Measurements from ENCODE around the gene GRK5. TPM values are rescaled to one million over a fixed set of nuclear protein-coding genes. Genes with fewer than 3 reads are reported as not detected.
A peak's percentile ranks its signal among the peaks of the same experiment; 100 is the strongest.
"Not testable (repeated sequence)": the region's sequence is repeated elsewhere in the genome, so short reads cannot be mapped to it uniquely, and the experiment has no call there.

Gene GRK5
- total RNA-seq, 1 donor from 2014 or later, result 68.7 TPM

GRCh38 chr10:119256030-119256429, 48.7 kb downstream of the GRK5 start:
- Histone ChIP-seq H3K4me1 (peaks cover 59% of the 10 kb centered on the region), H3K27ac (peak overlapping the region; percentile 21), H3K9me3 (no peaks in the 10 kb centered on the region), H3K27me3 (ENCODE audit: low read depth) (no peaks in the 10 kb centered on the region), H3K4me3 (no peak overlapping the region), H3K36me3 (no peaks in the 10 kb centered on the region)
- DNase-seq (no peak), ATAC-seq (no peak)
- intact Hi-C loops (cut with DNase I), result loop anchor here (10.0 kb wide), 1 partner anchor 51 kb away; the partner anchor contains the start of gene GRK5
- no peak for TF ChIP-seq CTCF (IDR thresholded peaks at IDR 0.05)

GRCh38 chr10:119256897-119257296, 49.5 kb downstream of the GRK5 start:
- peaks cover 50% of the 10 kb centered on the region for H3K4me1 ChIP-seq
- ATAC-seq (no peak), DNase-seq (no peak)

GRCh38 chr10:119257899-119258419, 50.6 kb downstream of the GRK5 start:
- H3K4me3 ChIP-seq, result no peak overlapping the region
- no peak for DNase-seq
- intact Hi-C loops (cut with DNase I), result loop anchor here (10.0 kb wide), 1 partner anchor 53 kb away; the partner anchor contains the start of gene GRK5
- TF ChIP-seq CTCF (IDR thresholded peaks at IDR 0.05), result no peak
- no peaks in the 10 kb centered on the region for H3K36me3 ChIP-seq
- ATAC-seq, result no peak
- H3K27me3 ChIP-seq (ENCODE audit: low read depth), result no peaks in the 10 kb centered on the region
- H3K9me3 ChIP-seq, result no peaks in the 10 kb centered on the region
- H3K4me1 ChIP-seq, result peaks cover 47% of the 10 kb centered on the region
- no peak overlapping the region for H3K27ac ChIP-seq

More at GRCh38 chr10:119256897-119257296, 49.5 kb downstream of the GRK5 start:
- Histone ChIP-seq H3K27me3 (ENCODE audit: low read depth) (no peaks in the 10 kb centered on the region), H3K36me3 (no peaks in the 10 kb centered on the region), H3K4me3 (no peak overlapping the region), H3K27ac (no peak overlapping the region), H3K9me3 (no peaks in the 10 kb centered on the region)
- no peak for TF ChIP-seq CTCF (IDR thresholded peaks at IDR 0.05)
- intact Hi-C loops (cut with DNase I), result loop anchor here (10.0 kb wide), 1 partner anchor 52 kb away; the partner anchor contains the start of gene GRK5

DNA sequence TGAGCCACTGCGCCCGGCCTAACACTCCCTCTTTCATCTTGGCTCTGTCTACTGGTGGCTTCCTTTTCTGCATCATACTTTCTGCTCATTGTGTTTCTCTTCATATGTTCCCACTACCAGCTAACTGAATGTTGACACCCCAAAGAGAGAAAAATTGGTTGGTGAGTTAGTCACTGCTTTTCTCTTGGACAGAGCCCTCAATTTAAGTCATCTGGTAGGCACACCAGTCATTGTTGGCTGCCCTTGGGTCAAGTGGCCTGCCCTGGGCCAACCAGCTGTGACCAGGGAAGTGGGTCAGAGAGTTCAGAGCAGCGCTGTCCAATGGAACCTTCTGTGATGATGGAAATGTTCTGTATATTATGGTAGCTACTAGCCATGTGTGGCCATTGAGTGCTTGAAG, 52.0 kb downstream of the GRK5 start:
- intact Hi-C loops (cut with DNase I), result loop anchor here (10.0 kb wide), 1 partner anchor 55 kb away; the partner anchor contains the start of gene GRK5

GRCh38 chr10:119261016-119261415, 53.6 kb downstream of the GRK5 start:
- H3K4me3 ChIP-seq; H3K9me3 ChIP-seq; DNase-seq; H3K27ac ChIP-seq; H3K27me3 ChIP-seq (ENCODE audit: low read depth); ATAC-seq; H3K36me3 ChIP-seq; intact Hi-C loops (cut with DNase I): not testable (repeated sequence)
- H3K4me1 ChIP-seq, result peaks cover 46% of the 10 kb centered on the region

More for the DNA sequence above, 52.0 kb downstream of the GRK5 start:
- Histone ChIP-seq H3K4me3 (no peak overlapping the region), H3K9me3 (no peaks in the 10 kb centered on the region), H3K4me1 (peaks cover 48% of the 10 kb centered on the region), H3K27ac (no peak overlapping the region), H3K27me3 (ENCODE audit: low read depth) (no peaks in the 10 kb centered on the region), H3K36me3 (no peaks in the 10 kb centered on the region)
- TF ChIP-seq CTCF (IDR thresholded peaks at IDR 0.05), result no peak
- ATAC-seq (no peak), DNase-seq (no peak)

DNA sequence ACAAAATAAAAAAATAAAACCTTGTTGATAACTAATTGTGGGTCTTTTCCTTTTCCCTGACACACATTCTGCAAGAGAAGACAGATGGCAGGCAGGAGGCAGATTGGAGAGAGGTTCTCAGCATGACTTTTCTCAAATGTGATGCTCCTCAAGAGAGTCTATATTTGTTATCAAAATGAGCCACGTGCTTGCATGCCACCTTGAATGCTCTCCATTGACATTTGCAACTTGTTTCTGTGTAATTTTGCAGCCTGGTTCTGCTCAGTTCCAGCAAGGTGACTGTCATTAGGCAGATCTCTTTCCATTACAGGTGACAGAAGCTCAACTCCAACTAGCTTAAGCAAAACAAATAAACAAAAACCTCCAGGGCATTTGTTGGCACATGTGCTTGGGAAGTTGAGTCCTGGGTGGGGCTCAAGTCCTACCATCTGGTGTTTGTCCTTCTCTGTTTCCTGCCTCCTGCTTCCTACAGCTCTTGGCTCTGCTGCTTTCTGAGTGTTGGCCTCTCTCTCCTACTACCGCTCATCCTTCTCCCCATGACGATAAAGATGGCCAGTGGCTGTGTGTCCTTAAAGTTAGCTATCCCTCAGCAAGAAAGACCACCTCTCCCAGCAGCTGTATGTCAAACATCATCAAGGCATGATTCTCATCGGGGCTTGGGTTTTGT, 56.7 kb downstream of the GRK5 start:
- no peak overlapping the region for H3K4me3 ChIP-seq
- H3K9me3 ChIP-seq, result no peaks in the 10 kb centered on the region
- peak in 1 of 2 donors; percentile 30 for ATAC-seq
- intact Hi-C loops (cut with DNase I), result no loop called here
- H3K27ac ChIP-seq, result peak overlapping the region; percentile 66
- peaks cover 56% of the 10 kb centered on the region for H3K4me1 ChIP-seq
- H3K36me3 ChIP-seq, result no peaks in the 10 kb centered on the region
- no peaks in the 10 kb centered on the region for H3K27me3 ChIP-seq (ENCODE audit: low read depth)
- DNase-seq, result no peak
- no peak for TF ChIP-seq CTCF (IDR thresholded peaks at IDR 0.05)
